HL-60 (cell line): ENCODE results near the gene OSM.
"Not testable (repeated sequence)": the region's sequence is repeated elsewhere in the genome, so short reads cannot be mapped to it uniquely, and the experiment has no call there.

Experiments
- DNase-seq, 2 experiments: peaks; one replicate each; pipeline ENCODE4 v3.0.0-alpha.2; 2010 to 2020; ENCODE audit warnings: low read depth in 1 of 2, low spot score in 1 of 2
- H3K27ac ChIP-seq: fragments of 250-450 bp; sonication (Bioruptor Pico); replicated peaks from 2 replicates; pipeline ENCODE4 v1.5.1; 2020; ENCODE audit warnings: mild to moderate bottlenecking, moderate library complexity
- H3K27me3 ChIP-seq: fragments of 250-450 bp; sonication (Bioruptor Pico); 2 replicates; pipeline ENCODE4 v1.5.1; 2021; ENCODE audit warnings: mild to moderate bottlenecking, moderate library complexity; ENCODE audit not compliant: insufficient read depth, poor library complexity, severe bottlenecking
- H3K4me3 ChIP-seq: replicated peaks from 2 replicates; pipeline ENCODE4 v1.5.1; 2011; ENCODE audit warnings: mild to moderate bottlenecking, control low read depth, low read length; ENCODE audit not compliant: insufficient read depth
- GABPA ChIP-seq: IDR thresholded peaks from 2 replicates; pipeline ENCODE4 v1.6.1; 2012; ENCODE audit warnings: low read depth
- POLR2AphosphoS5 ChIP-seq: IDR thresholded peaks from 2 replicates; pipeline ENCODE4 v1.6.1; 2012; ENCODE audit warnings: low read depth
- REST ChIP-seq: IDR thresholded peaks from 2 replicates; pipeline ENCODE4 v1.6.1; 2012; ENCODE audit warnings: low read depth; ENCODE audit not compliant: insufficient replicate concordance
- SPI1 ChIP-seq: IDR thresholded peaks from 2 replicates; pipeline ENCODE4 v1.6.1; 2012; ENCODE audit warnings: low read depth, mild to moderate bottlenecking, borderline replicate concordance
- TF ChIP-seq, protein P1 (sequence below): IDR thresholded peaks from one replicate; pipeline ENCODE4 v1.5.1; 2011; ENCODE audit warnings: low read length, control low read depth, inconsistent platforms; ENCODE audit not compliant: insufficient read depth

Gene OSM

GRCh38 chr22:30235687-30236170, 30.9 kb downstream of the OSM start:
- H3K27me3 ChIP-seq, result peaks cover 5% of the 10 kb centered on the region
- no peak for DNase-seq
- no peak for TF ChIP-seq GABPA
- TF ChIP-seq REST, result no peak
- TF ChIP-seq, protein P1, sequence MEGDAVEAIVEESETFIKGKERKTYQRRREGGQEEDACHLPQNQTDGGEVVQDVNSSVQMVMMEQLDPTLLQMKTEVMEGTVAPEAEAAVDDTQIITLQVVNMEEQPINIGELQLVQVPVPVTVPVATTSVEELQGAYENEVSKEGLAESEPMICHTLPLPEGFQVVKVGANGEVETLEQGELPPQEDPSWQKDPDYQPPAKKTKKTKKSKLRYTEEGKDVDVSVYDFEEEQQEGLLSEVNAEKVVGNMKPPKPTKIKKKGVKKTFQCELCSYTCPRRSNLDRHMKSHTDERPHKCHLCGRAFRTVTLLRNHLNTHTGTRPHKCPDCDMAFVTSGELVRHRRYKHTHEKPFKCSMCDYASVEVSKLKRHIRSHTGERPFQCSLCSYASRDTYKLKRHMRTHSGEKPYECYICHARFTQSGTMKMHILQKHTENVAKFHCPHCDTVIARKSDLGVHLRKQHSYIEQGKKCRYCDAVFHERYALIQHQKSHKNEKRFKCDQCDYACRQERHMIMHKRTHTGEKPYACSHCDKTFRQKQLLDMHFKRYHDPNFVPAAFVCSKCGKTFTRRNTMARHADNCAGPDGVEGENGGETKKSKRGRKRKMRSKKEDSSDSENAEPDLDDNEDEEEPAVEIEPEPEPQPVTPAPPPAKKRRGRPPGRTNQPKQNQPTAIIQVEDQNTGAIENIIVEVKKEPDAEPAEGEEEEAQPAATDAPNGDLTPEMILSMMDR, result no peak
- TF ChIP-seq POLR2AphosphoS5, result no peak
- no peak for TF ChIP-seq SPI1
- no peak overlapping the region for H3K4me3 ChIP-seq
- H3K27ac ChIP-seq, result no peak overlapping the region

DNA sequence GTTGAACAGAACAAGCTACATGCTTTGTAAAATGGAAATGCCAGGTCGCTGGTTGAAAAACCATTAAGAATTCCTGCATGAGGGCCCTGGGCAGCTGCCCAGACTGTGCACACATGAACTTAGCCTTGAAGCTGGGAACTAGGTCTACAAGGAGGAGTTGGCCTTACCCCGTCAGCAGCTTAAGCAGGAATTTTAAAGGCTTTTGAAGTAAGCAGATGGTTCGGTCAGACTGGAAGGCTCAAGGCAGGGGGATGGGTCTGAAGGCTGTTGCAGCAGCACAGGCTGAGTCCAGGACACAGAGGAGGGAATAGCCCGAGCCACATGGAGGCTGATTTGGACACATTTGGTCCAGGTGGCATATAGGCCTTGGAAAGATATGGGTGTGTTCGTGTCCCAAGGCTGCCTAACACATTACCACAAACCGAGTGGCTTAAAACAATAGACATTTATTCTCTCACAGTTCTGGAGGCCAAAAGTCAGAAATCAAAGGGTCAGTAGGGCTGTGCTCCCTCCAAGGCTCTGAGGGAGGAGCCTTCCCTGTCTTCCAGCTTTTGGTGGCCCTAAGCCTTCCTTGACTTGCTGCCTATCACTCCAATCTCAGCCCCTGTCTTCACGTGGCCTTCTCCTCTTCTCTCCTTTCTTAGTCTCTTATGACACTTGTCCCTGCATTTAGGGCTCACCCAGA, 31.7 kb downstream of the OSM start:
- H3K27ac ChIP-seq, result no peak overlapping the region
- H3K27me3 ChIP-seq, result peaks cover 5% of the 10 kb centered on the region
- DNase-seq, result no peak
- H3K4me3 ChIP-seq, result no peak overlapping the region
- TF ChIP-seq REST (no peak), POLR2AphosphoS5 (no peak)

DNA sequence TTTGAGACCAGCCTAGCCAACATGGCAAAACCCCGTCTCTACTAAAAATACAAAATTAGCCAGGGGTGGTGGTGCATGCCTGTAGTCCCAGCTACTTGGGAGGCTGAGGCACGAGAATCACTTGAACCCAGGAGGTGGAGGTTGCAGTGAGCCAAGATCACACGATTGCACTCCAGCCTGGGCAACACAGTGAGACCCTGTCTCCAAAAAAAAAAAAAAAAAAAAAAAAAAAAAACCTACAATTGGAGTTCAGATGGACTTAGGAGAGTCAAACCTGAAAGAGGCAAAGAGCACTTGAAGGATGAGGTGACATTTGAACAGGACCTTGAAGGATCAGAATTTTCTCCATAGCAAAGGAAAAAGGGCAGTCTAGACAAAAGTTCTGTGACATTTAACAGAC, 32.3 kb downstream of the OSM start:
- not testable (repeated sequence) for H3K27me3 ChIP-seq, H3K4me3 ChIP-seq, H3K27ac ChIP-seq, DNase-seq

DNA sequence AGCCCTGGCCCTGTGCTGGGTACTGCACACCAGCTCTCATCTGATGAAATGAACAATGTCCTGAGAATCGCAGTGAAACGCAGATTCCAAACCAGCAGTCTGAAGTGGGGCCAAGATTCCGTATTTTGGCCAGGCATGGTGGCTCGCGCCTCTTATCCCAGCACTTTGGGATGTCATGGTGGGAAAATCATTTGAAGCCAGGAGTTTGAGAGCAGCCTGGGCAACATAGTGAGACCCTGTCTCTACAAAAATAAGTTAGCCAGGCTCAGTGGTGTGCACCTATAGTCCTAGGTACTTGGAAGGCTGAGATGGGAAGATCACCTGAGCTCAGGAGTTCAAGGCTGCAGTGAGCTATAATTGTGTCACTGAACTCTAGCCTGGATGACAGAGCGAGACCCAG, 33.1 kb downstream of the OSM start:
- Histone ChIP-seq H3K27me3 (peaks cover 8% of the 10 kb centered on the region), H3K27ac (no peak overlapping the region), H3K4me3 (no peak overlapping the region)
- DNase-seq, result no peak
- TF ChIP-seq POLR2AphosphoS5 (no peak), SPI1 (no peak), GABPA (no peak), REST (no peak)
- TF ChIP-seq, protein P1, result no peak
